SU-DHL-6 (cell line): Measurements from ENCODE around the gene BEND3.

ENCODE experiments used
- H2AFZ ChIP-seq: fragments of 200-600 bp; sonication (generic); 2 replicates; pipeline ENCODE4 v1.6.1; 2014; ENCODE audit warnings: low read depth, mild to moderate bottlenecking, moderate library complexity, mixed read lengths, antibody characterized with exemption, low read length; ENCODE audit not compliant: severe bottlenecking
- H3F3A ChIP-seq: fragments of 200-600 bp; shearing (Covaris generic); 2 replicates; pipeline ENCODE4 v1.6.0; 2016; ENCODE audit warnings: antibody characterized with exemption, mild to moderate bottlenecking; ENCODE audit not compliant: insufficient read depth
- H3K27ac ChIP-seq: fragments of 200-600 bp; sonication (generic); 2 replicates; pipeline ENCODE4 v1.5.1; 2016; ENCODE audit warnings: low read depth, mild to moderate bottlenecking, low read length, moderate library complexity, mixed read lengths
- H3K27me3 ChIP-seq: fragments of 200-600 bp; sonication (generic), shearing (Covaris generic); 2 replicates; pipeline ENCODE4 v1.6.0; 2014; ENCODE audit warnings: mild to moderate bottlenecking, low read length
- H3K36me3 ChIP-seq: fragments of 200-600 bp; sonication (generic); 2 replicates; pipeline ENCODE4 v1.6.1; 2014; ENCODE audit warnings: mild to moderate bottlenecking, low read length, mixed read lengths
- H3K4me2 ChIP-seq: fragments of 300-600, 200-600 bp; shearing (Covaris generic), sonication (generic); 2 replicates; pipeline ENCODE4 v1.6.0; 2014; ENCODE audit warnings: low read length, low read depth, mild to moderate bottlenecking; ENCODE audit not compliant: poor library complexity, severe bottlenecking
- H3K4me3 ChIP-seq: fragments of 200-600 bp; sonication (generic); 2 replicates; pipeline ENCODE4 v1.5.1; 2014; ENCODE audit warnings: antibody characterized with exemption, low read length, mild to moderate bottlenecking, mixed read lengths; ENCODE audit not compliant: insufficient read depth, poor library complexity, severe bottlenecking
- H3K79me2 ChIP-seq: fragments of 200-600 bp; sonication (generic); 2 replicates; pipeline ENCODE4 v1.6.1; 2014; ENCODE audit warnings: mild to moderate bottlenecking, low read length, moderate library complexity; ENCODE audit not compliant: insufficient read depth
- H3K9ac ChIP-seq: fragments of 200-600 bp; sonication (generic); 2 replicates; pipeline ENCODE4 v1.7.0; 2014; ENCODE audit warnings: mild to moderate bottlenecking, low read length
- H3K9me2 ChIP-seq: fragments of 200-600 bp; sonication (generic); replicated peaks from 2 replicates; pipeline ENCODE4 v1.6.1; 2014; ENCODE audit warnings: low read length; ENCODE audit not compliant: insufficient read depth
- H3K9me3 ChIP-seq: fragments of 200-600 bp; sonication (generic); 2 replicates; pipeline ENCODE4 v1.6.1; 2014; ENCODE audit warnings: low read length, mixed read lengths; ENCODE audit not compliant: insufficient read depth
- H4K20me1 ChIP-seq: fragments of 200-600 bp; sonication (generic); 2 replicates; pipeline ENCODE4 v1.6.1; 2014; ENCODE audit warnings: low read depth, mild to moderate bottlenecking, antibody characterized with exemption, low read length, moderate library complexity, mixed read lengths
- EZH2phosphoT487 ChIP-seq: fragments of 200-600 bp; sonication (generic), shearing (Covaris generic); conservative IDR thresholded peaks from 2 replicates; pipeline ENCODE4 v1.6.1; 2018; ENCODE audit warnings: mild to moderate bottlenecking, antibody characterized with exemption, low read length, moderate library complexity, mixed read lengths
- TF ChIP-seq, protein P1 (sequence below): fragments of 200-600 bp; sonication (generic); IDR thresholded peaks from one replicate; pipeline ENCODE4 v1.5.1; 2017; ENCODE audit warnings: antibody characterized with exemption, mild to moderate bottlenecking, low read length, moderate library complexity; ENCODE audit not compliant: insufficient read depth, poor library complexity, severe bottlenecking

Gene BEND3

DNA sequence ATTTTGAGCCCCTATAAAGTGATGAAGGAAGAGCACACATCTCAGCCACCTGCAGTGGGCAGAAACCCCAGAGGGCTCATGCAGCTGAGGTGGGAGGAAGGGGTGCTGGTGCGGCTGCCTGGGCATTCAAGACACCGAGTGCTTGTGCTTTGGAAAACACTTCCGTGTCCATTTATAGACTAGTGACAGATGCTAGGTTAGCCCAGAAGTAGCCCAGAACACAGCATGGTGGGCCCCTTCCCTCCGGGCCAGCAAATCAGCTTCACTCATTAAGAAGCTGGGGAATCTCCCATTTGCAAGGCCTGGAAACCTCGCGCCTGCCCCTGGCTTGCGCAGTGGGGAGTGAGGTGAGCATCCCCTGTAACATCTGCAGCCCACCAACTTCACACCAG lies 12.9 kb downstream of the BEND3 start:
- TF ChIP-seq EZH2phosphoT487, result no peak
- TF ChIP-seq, protein P1, sequence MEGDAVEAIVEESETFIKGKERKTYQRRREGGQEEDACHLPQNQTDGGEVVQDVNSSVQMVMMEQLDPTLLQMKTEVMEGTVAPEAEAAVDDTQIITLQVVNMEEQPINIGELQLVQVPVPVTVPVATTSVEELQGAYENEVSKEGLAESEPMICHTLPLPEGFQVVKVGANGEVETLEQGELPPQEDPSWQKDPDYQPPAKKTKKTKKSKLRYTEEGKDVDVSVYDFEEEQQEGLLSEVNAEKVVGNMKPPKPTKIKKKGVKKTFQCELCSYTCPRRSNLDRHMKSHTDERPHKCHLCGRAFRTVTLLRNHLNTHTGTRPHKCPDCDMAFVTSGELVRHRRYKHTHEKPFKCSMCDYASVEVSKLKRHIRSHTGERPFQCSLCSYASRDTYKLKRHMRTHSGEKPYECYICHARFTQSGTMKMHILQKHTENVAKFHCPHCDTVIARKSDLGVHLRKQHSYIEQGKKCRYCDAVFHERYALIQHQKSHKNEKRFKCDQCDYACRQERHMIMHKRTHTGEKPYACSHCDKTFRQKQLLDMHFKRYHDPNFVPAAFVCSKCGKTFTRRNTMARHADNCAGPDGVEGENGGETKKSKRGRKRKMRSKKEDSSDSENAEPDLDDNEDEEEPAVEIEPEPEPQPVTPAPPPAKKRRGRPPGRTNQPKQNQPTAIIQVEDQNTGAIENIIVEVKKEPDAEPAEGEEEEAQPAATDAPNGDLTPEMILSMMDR, result no peak
- no peaks in the 10 kb centered on the region for H3K27me3 ChIP-seq
- H3K4me2 ChIP-seq, result no peak overlapping the region
- no peak overlapping the region for H2AFZ ChIP-seq
- H3K79me2 ChIP-seq, result 0 out of 2 replicates have a peak, but pooled peaks cover 3% of the 10 kb centered on the region
- H3K9me2 ChIP-seq, result no peaks in the 10 kb centered on the region
- no peak overlapping the region for H3K4me3 ChIP-seq
- no peaks in the 10 kb centered on the region for H3K36me3 ChIP-seq
- H3K9ac ChIP-seq, result no peak overlapping the region
- H3K27ac ChIP-seq, result no peak overlapping the region
- no peaks in the 10 kb centered on the region for H3F3A ChIP-seq
- H4K20me1 ChIP-seq, result no peaks in the 10 kb centered on the region
- H3K9me3 ChIP-seq, result no peaks in the 10 kb centered on the region

DNA sequence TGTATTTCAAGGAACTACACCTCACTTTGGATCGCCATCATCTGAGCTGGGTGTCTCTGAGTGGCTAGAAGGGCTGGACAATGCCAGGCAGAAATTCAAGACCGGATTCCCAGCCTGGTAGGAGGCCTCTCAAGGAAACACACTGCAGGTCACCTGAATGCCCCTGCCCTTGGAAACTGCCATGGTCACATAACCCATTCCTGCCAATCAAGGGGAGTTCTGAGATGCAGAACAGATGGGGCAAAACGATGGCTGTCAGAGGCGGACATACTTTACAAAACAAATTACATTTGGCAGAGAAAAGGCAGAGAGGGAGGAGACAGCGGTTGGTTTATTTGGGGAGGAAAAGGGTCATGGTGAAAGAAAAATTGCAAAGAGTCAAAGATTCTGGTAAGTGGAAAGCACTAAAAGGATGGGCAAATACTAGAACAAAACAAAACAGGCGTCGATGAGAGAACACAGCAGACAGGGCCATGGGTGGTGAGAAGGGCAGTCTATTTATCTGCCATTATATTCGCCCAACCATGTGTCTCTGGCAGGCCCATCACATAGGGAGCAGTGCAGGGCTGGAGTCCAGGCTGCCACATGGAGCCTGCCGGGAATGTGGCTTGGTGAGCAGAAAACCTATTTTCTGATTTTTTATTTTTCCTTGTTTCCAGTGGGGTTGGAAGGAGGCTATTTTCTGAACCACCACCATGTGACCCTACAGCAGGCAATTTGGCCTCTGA lies 13.5 kb downstream of the BEND3 start:
- Histone ChIP-seq H3K36me3 (no peaks in the 10 kb centered on the region), H3K27me3 (no peaks in the 10 kb centered on the region), H3K9me2 (no peaks in the 10 kb centered on the region), H3K9ac (no peak overlapping the region), H3K79me2 (0 out of 2 replicates have a peak, but pooled peaks cover 3% of the 10 kb centered on the region), H3F3A (no peaks in the 10 kb centered on the region), H3K4me2 (no peak overlapping the region), H3K4me3 (no peak overlapping the region), H3K27ac (no peak overlapping the region), H4K20me1 (no peaks in the 10 kb centered on the region), H3K9me3 (no peaks in the 10 kb centered on the region), H2AFZ (no peak overlapping the region)
- TF ChIP-seq, protein P1, result no peak
- no peak for TF ChIP-seq EZH2phosphoT487

DNA sequence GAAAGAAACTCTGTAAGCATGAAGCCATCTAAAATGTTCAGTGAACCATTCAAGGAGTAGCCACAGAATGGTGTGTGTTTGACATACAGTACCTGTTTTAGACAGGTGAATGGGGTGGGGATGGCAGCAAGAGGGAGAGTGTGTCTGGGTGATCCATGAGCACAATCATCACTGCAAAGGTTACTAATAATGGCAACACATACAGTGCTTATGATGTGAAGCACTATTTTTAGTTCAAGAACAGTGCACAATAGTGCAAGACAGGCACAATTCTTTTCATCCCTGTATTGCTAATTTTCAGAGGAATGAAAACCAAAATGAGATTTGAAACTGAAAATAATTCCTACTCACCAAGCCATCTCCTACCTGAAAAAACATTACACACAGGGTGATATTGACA lies 14.1 kb downstream of the BEND3 start:
- TF ChIP-seq, protein P1, result no peak
- no peak for TF ChIP-seq EZH2phosphoT487
- Histone ChIP-seq H3K9me2 (no peaks in the 10 kb centered on the region), H3K79me2 (0 out of 2 replicates have a peak, but pooled peaks cover 3% of the 10 kb centered on the region), H3K9me3 (no peaks in the 10 kb centered on the region), H3K9ac (no peak overlapping the region), H3K36me3 (no peaks in the 10 kb centered on the region), H3K27ac (no peak overlapping the region), H4K20me1 (no peaks in the 10 kb centered on the region), H3F3A (no peaks in the 10 kb centered on the region), H3K27me3 (no peaks in the 10 kb centered on the region), H3K4me2 (no peak overlapping the region), H2AFZ (no peak overlapping the region), H3K4me3 (no peak overlapping the region)
